ENCODE results near the gene OVCH1.
"Not testable (repeated sequence)": the region's sequence is repeated elsewhere in the genome, so short reads cannot be mapped to it uniquely, and the experiment has no call there.

The OVCH1 gene

DNA sequence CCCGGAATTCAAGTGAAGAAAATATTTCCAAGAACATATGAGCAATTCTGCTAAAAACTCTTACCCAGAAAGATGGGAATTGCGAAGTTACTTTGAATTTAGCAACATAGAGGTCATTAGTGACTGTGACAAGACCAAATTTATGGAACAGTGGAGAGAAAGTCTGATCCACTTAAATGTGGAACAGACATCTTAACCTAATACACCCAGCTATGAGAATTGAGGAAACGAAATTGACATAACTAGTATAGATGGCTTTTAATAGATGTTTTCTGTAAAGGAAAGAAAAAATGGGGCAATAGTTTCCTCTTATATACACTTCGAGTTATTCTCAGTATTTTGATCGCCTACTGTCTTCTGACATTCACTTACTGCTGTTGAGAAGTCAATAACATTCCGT is 4.6 kb downstream of the OVCH1 start:
- DNase-seq (ENCODE audit: low read depth): no peak

DNA sequence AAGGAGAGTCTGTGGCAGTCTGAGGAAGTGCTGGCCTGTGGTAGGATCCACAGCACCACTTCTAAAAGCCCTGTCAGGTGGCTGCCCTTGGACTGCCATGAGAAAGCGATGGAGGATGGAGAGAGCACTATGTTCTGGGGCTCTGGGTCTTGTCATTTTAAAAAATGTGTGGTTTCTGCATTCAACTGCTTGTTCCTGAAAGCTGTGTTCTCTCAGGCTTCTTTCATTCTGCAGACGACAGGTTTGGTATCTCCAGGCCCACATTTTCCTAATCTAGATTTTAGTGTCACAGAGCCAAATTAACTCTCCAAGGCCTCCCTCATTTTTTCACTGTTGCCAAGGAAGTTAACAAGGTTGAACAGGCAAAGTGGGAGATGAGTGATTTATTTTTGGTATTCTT is 10.5 kb downstream of the OVCH1 start:
- DNase-seq (ENCODE audit: low read depth): no peak

DNA sequence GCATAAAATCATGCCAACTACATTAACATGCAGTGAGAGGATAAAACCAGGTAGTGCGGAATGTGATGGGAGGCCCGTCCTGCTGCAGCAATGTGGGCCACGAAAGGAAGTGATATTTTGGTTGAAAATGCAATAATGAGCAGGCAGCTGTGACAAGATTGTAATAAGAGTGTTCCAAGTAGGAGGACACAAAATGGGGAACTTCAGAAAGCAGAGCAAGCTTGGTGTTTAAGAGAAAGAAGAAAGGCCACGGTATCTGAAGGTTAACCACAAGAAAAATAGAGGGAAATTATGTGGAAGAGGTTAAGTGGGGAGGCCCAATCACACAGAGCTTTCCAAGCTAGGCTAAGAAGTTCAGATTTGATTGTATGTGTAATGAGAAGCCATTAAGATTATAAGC is 34.3 kb downstream of the OVCH1 start:
- DNase-seq (ENCODE audit: low read depth): no peak

DNA sequence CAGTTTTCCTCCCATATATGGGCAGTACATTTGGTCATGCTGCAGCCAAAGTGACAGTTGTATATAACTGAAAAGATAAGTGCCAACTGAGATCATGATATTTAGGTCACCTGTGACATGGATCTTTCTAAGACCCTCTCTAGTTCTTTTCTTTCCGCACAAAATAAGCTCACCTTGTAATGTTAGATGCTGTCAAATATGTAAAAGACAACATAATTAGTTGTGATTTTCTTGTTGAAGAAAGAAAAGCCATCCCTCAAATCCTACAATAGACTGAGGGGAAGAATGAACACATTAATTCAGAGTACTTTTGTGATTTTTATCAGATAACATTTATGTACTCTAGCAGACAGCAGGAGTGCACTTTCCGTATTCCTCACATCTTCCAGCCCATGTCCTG is 37.4 kb downstream of the OVCH1 start:
- DNase-seq (ENCODE audit: low read depth): no peak

DNA sequence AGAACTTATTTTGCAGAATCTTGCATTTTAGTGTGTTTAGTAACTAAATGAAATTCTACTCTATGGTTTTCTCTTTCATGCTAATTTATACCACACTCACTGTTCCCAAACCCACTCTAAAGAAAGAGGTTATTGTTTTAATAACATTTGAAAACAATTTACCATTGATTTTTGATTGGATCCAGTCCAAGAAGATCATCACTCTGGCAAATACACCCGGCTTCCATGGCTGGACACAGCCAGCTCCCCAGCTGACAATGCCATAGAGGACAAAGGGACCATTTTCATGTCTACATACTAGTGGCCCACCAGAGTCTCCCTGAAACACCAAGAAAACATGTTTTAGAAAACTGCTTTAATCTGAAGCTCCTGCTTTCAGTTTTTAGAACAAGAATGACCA is 42.4 kb downstream of the OVCH1 start:
- DNase-seq (ENCODE audit: low read depth): no peak

DNA sequence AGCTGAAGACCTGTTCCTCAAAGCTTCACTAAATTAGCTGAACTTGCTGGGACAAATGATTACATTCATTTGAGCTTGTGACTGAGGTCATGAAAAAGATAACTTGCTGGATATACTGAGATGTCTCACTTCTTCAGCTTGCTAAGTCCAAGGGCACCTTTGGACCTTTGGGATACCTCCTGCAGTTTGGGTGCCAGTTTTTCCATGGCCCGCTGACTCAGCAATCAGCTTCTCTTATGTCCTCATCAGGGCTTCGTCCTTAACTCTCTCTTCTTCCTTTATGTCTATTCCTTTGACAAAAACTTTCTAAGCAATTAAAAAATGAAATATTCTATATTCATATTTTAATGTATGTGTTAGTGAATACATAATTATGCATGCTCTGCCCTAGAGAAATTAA is 45.6 kb downstream of the OVCH1 start:
- no peak for DNase-seq (ENCODE audit: low read depth)

DNA sequence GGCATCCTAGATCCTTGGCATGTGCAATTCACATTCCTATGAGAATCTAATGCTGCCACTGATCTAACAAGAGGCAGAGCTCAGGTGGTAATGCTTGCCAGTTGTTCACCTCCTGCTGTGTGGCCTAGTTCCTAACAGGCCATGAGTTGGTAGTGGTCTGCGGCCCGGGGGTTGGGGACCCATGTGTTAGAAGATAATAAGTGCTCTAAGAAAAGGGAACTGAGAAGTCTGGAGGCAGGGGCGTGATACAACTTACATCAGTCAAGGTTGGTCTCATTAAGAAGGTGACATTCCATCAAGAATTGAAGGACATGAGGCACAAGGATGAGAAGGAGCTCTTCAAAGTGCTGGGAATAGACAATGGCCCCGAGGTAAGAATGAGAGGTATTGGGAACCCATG is 49.3 kb downstream of the OVCH1 start:
- no peak for DNase-seq (ENCODE audit: low read depth)

DNA sequence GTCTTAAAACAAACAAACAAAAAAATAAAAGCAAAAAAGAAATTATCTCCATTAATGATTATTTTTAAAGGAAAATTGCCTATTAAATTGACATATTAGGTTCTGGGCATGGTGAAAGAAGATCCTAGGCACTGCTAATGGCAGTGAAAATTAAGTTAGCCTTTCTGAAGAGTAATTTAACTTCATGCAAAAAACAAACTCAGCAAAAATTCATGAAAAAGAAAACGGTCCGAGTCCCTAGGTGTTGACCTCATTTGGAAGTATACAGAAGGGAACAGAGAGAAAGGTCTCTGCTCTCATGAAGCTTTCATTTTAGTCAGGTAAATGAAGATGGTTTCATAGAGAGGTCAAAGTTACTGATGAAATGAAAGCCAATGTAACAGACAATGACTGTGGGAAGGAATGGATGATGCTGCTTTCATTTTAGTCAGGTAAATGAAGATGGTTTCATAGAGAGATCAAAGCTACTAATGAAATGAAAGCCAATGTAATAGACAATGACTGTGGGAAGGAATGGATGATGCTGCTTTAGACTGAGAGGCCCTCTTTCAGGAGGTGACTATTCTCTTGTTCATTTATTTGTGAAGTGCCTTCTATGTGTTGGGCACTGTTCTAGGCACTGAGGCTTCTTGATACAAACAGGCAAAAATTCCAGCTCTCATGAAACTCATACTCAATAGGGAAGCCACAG is 50.1 kb downstream of the OVCH1 start:
- DNase-seq (ENCODE audit: low read depth): no peak

DNA sequence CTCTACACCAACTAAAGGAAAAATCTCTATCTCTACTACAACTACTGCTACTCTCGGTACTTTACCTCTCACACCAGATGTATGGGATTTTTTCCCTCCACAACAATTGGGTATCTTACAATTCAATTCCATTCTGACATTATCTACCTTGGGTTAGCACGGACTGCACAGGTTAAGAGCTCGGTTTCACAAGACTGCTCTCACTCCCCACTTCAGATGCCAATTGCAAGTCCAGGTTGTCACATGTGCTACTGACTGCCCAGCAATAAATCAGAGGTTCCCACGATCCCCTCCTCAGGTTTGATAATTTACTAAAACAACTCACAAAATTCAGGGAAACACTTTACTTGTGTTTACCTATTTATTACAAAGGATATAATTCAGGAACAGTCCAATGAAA is 58.0 kb downstream of the OVCH1 start:
- DNase-seq (ENCODE audit: low read depth): no peak

DNA sequence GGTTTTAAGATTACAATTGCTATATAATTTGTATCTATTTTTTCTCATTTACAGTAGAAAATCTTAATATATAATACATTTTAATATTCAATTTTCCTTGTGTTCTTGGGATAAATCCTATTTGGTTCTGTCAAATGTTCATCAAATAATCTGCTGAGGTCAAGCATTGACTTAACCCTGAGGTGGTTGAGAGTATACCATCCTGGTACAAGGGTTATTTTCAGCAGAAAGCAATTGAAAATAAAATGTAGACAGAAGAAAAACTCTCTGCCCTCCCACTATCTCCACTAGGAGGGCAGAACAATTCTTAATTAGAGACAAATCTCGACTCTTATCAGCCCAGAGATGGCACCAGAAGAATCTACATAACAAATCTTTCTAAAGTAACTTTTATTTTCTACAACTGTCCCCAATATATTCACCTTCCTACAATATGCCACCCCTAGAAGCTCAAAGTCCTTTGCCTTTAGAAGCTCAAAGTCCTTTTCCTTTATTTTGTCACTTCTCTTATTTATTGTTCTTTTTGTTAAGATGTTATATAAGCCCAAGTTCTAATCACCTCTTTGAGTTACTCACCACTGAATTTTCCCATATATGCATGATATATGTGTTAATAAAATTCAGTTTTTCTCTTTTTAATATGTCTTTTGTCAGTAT is 58.6 kb downstream of the OVCH1 start:
- no peak for DNase-seq (ENCODE audit: low read depth)

DNA sequence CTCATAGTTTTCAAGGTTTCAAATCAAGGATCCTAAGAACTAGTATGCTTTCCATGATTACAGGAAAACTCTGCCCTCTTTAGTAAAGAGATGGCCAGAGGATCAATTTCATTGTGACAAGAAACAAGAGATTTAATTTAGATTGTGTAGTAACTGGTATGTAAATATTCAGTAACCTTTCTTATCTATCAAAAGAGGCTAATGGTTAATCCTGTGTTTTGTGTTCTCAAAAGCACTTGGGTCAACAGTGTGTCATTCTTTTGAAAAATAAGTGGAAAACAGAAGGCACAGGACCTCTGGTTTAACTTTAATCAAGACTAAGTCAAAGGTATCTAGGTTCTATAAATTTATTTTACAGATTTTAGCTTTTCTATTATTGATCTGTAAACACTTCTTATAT is 59.9 kb downstream of the OVCH1 start:
- DNase-seq (ENCODE audit: low read depth): no peak

DNA sequence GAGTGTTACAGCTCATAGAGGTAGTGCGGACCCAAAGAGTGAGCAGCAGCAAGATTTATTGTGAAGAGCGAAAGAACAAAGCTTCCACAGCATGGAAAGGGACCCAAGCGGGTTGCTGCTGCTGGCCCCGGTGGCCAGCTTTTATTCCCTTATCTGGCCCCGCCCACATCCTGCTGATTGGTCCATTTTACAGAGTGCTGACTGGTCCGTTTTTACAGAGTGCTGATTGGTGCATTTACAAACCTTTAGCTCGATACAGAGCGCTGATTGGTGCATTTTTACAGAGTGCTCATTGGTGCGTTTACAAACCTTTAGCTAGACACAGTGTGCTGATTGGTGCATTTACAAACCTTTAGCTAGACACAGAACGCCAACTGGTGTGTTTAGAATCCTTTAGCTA is 60.7 kb downstream of the OVCH1 start:
- not testable (repeated sequence) for DNase-seq (ENCODE audit: low read depth)

DNA sequence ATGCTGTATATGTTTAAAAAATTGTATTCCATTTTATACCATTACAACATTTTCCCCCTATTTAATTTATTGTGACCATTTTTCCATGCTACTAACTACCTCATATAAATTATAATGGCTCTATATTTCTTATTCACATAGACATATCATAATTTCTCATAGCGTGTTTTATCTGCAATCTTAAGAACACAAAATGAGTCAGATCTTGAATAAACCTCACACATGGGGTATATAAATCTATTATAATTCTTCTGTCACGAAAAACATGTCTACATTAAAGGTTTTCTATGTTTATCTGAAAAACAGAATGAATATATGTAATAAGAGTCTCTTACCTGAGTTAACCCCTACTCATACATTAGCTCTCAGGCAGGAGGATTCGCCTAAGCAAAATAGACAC is 66.0 kb downstream of the OVCH1 start:
- no peak for DNase-seq (ENCODE audit: low read depth)

DNA sequence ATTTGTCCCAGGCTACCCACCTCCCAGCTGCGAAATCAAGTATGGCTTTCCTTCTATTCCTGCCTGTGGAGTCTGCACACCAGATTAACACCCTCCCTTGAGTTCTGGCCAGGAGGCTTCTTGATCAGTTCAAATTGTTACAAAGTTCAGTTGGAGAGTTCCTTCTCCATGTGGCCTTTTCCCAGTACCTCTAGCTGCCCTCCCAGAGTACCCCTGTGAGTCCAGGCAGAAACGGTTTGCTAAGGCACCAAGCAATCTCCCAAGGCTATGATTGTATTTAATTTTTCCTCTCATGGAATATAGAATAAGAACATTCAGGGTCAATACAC is 66.8 kb downstream of the OVCH1 start:
- DNase-seq (ENCODE audit: low read depth): no peak

DNA sequence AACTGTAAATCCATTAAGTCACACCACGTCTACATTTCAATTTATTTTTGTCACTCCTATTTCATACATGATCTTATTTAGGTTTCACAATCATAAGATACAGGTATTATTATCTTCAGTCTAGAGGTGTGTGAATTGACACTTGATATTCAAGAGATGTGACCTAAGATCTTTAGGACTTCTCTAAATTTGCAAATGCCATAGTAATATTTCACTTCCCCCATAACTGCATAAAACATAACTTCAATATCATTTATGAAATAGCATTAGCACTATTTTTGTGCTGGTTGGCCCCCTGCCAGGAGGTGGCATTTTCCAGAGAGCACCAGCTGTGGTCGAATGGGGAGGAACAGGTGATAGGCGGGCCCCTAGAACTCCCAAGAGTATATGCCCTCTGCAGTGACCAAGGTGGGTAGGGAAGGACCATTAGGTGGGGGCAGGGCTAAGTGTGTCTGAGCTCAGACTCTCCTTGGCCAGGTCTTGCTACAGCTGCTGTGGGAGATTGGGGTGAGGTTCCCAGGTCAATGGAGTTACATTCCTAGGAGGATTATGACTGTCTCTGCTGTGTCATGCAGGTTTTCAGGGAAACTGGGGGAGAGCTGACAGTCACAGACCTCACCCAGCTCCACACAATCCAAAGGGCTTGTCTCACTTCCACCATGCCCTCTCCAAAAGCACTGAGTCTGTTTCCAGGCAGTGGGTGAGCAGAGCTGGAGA is 67.3 kb downstream of the OVCH1 start:
- no peak for DNase-seq (ENCODE audit: low read depth)

DNA sequence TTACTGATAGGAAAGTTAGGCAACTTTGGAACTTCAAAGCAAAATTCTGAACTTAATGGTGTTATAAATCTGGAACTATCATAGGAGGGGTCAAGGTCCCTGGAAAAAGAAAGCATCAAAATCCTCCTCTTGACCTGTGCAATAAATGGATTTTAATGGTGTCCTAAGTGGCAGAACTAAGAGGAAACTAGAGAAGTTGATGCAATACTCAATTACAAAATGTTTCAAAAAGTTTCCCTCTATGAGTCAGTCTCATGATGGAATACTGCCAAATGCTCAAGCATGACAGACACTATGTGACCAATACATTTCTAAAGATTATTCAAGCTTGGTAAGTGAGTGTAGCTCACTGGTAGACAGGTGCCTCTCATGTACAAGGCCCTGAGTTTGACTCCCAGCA is 68.9 kb downstream of the OVCH1 start:
- no peak for DNase-seq (ENCODE audit: low read depth)

DNA sequence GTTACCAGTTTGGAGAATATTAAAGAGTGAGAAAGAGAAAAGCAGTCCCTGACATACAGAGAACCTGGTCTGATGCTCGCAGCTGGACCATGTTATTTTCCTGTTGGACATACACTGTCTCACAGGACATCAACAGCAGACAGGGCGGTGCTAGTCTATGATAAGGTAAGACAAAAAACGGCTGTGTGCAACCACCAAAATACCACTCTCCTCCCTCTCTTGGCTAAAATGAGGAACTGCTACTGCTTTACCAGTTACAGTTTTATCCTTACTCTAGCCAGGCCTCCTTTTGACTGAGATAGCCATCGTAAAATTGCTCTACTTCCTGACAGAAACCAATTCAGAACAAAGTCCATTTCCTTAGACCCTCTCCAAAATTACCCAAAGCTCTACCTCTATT is 69.5 kb downstream of the OVCH1 start:
- DNase-seq (ENCODE audit: low read depth): peak; percentile 42

DNA sequence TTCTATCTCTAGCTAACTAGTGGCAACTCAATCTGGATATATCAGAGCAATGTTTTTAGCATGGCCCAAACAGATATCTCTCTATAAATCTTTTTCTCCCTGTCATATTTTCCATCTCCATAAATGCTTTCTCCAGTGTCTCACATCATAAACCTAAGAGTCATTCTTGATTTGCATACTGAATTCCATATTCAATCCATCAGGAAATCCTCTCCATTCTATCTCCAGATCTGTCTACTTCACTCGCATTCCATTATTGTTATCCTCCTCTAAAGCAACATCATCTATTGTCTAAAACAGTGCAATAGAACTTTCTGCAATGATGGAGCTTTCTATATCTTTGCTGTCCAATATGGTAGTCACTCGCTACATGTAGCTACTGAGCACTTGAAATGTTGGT is 71.0 kb downstream of the OVCH1 start:
- DNase-seq (ENCODE audit: low read depth): no peak

DNA sequence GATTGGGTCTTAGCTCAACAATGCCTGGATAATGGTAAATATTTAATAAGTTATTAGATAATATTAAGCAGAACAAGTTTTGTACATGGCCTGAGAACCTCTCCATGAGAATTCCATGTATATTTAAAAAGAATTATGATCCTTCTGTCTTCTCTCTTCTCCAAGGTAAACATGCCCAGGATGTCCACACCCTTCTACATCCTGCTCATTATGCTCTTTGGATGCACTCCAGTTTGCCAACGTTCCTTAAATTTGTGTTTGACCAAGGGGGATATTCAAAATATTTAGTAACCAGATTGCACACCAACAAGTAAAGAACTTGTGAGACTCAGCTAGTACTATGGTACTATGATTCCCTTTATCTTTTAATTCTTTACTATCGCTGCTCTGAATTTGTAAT is 71.8 kb downstream of the OVCH1 start:
- DNase-seq (ENCODE audit: low read depth): no peak

DNA sequence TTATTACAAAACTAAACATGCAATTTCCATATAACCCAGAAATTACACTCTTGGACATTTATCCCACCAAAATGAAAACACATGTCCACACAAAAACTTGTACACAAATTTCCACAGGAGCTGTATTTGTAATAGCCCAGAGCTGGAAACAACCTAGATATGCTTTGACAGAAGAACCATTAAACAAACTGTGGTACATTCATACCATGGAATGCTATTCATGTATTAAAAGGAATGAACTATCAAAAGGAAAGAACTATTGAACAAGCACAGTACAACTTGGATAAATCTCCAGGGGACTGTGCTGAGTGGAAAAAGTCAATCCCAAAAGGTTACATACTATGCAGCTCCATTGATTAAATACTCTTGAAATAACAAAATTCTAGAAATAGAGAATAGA is 80.7 kb downstream of the OVCH1 start:
- DNase-seq (ENCODE audit: low read depth): no peak

DNA sequence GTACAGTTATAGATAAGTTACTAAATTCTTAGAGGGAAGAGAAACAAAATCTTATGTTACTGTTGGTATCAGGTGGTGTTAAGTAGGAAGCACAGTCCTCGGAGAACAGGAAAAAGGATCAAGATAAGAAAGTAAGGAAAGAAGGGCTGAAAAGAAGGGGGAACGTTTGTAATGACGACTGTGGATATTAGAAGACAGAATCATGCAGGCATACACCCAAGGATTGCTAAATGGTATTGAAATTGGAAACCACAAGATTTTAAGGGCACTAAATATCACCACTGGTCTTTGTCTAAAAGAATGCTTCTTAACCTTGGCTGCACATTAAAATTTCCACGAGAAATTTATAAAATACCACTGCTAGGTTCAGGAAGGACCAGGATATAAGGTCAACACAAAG is 82.4 kb downstream of the OVCH1 start:
- no peak for DNase-seq (ENCODE audit: low read depth)

DNA sequence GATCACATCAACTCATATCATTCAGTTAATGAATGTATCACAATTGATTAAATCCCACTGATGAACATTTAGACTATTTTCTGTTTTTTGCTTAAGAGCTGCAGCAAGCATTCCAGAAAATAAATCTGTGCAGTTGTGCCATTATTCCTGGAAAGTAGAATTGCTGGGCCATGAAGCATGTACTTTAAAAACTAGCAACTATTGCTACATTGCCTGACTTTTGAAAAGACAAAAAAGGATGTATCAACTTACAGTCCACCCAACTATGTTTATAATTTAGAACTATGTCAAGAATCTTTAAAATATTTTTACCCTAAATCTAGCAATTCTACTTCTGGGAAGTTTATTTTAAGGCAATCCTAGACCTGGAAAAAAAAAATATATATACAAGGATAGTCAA is 83.1 kb downstream of the OVCH1 start:
- DNase-seq (ENCODE audit: low read depth): no peak

DNA sequence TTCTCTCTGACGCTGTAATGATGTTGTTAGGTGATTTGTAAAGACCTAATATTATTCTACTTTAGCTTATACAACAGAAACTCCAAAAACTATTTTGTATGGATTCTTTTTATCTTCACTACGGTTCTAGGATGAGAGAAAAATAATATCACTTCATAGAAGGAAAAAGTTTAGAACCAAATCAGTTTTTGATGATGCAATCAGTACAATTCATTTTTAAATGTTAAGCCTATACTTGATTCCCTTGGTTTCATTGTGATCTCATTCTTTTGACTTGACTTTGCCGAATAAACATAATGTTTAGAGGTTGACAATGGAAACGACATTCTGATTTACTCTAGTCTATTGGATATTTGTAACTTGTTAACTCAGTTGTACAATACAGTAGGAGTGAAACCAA is 91.9 kb downstream of the OVCH1 start:
- DNase-seq (ENCODE audit: low read depth): no peak

DNA sequence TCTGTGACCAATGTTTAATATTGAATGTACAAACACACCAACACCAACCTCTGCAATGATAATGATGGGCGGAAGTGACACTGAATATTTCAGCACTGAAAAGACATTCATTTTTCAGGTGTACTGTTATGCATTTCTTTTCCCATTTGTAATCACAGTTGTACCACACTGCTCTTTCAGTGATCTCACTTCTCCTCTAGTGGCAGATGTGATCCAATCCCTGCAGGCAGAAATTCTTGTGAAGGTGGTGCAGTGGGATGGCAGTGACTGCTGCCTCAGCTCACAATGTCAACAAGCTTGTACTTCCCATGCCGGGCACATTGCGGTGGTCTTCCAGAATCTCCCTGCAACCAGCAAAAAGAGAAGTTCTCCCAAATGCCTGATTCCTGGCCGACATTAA is 93.5 kb downstream of the OVCH1 start:
- no peak for DNase-seq (ENCODE audit: low read depth)

Measured in CMK (cell line).